IMR-90 (cell line): ENCODE results near the gene ARMC9.

ENCODE experiments used
- CEBPB ChIP-seq: IDR thresholded peaks from 2 replicates; pipeline ENCODE4 v1.6.1; 2012; ENCODE audit warnings: low read depth, low read length, improper control_type of control experiment
- RCOR1 ChIP-seq: IDR thresholded peaks from 2 replicates; pipeline ENCODE4 v1.6.1; 2012; ENCODE audit warnings: mild to moderate bottlenecking, low read length, improper control_type of control experiment; ENCODE audit not compliant: insufficient replicate concordance
- RFX5 ChIP-seq: IDR thresholded peaks from 2 replicates; pipeline ENCODE4 v1.8.0; 2012; ENCODE audit warnings: low read depth, mild to moderate bottlenecking, low read length, moderate library complexity
- TF ChIP-seq, protein P1 (sequence below): conservative IDR thresholded peaks from 2 replicates; pipeline ENCODE4 v1.5.1; 2012; ENCODE audit warnings: mild to moderate bottlenecking, low read depth, low read length, improper control_type of control experiment

DNA sequence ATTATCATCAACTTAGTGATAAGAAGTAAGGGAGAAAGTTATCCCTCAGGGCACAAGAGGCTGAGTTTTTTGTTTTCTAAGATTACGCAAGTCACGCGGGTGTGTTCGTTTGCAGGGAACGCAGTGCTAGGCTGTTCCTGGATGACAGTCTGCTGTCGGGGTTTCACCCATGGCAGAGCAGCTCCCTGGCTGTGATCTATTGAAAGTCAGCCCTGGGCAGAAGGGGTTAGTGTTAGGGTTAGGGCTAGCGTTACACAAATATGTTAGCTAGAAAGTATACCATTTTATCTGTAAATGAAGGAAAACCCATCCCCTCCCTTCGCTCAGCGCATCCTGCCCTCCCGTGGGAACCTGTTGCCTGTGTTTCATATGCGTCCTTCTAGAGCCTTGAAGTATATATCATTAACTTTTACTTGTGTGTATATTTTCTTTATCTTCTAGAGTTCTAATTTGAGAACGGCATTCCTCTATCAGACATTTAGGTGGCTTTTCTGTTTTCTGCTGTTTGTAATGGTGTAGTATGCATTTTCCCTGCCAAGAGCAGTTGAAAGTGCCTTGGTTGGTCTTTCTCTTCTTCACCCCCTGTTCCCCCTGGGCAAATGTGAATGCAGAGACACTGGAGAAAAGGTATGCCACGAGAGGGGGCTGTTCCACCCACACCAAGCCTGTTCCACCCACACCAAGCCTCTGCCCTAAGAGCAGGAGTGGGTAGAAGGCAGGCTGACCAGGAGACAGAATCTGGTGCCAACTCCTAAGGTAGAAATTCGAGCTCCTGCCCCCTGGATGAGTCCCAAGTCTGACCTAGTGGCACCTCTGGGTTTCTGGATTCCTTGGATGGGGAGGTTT is 47.0 kb downstream of the ARMC9 start:
- TF ChIP-seq, protein P1, sequence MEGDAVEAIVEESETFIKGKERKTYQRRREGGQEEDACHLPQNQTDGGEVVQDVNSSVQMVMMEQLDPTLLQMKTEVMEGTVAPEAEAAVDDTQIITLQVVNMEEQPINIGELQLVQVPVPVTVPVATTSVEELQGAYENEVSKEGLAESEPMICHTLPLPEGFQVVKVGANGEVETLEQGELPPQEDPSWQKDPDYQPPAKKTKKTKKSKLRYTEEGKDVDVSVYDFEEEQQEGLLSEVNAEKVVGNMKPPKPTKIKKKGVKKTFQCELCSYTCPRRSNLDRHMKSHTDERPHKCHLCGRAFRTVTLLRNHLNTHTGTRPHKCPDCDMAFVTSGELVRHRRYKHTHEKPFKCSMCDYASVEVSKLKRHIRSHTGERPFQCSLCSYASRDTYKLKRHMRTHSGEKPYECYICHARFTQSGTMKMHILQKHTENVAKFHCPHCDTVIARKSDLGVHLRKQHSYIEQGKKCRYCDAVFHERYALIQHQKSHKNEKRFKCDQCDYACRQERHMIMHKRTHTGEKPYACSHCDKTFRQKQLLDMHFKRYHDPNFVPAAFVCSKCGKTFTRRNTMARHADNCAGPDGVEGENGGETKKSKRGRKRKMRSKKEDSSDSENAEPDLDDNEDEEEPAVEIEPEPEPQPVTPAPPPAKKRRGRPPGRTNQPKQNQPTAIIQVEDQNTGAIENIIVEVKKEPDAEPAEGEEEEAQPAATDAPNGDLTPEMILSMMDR, result no peak
- no peak for TF ChIP-seq RCOR1
- TF ChIP-seq CEBPB, result peak; percentile 66
- no peak for TF ChIP-seq RFX5
